COLO829 (cell line): ENCODE data around the gene GGT1.
A peak's percentile ranks its signal among the peaks of the same experiment; 100 is the strongest.
"Not testable (repeated sequence)": the region's sequence is repeated elsewhere in the genome, so short reads cannot be mapped to it uniquely, and the experiment has no call there.

ENCODE experiments used
- DNase-seq: peaks from one replicate; pipeline ENCODE4 v3.0.0; 2012; ENCODE audit warnings: low spot score

The GGT1 gene

DNA sequence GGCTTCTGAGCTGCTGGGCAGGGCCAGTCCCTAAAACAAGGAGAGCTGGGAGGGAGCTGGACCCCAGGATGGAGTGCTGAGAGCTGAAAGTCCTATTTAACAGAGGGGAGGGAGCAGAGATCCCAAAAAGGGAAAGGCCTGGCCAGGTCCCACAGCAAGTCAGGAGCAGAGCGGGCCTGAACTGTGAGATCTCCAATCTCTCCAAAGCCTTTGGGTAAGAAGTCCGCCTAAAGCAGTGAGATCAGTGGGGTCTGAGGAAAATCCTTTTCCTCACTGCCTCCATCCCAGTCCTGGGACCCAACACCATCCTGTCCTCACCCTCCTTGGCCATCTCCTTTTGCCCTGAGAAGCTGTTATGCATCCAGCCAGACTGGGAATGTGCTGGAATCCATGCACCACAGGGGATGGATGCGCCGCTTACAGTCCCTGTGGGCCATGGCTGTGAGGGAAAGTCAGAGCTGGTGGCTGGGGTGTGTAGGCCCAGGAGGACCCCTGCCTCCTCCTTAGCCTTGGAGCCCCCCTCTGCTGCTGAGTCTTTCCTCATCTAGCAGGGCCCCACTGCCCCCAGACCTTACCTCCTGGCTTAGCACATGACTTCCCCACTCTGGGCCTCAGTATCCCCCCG is 18.7 kb upstream of the GGT1 start:
- DNase-seq: no peak

DNA sequence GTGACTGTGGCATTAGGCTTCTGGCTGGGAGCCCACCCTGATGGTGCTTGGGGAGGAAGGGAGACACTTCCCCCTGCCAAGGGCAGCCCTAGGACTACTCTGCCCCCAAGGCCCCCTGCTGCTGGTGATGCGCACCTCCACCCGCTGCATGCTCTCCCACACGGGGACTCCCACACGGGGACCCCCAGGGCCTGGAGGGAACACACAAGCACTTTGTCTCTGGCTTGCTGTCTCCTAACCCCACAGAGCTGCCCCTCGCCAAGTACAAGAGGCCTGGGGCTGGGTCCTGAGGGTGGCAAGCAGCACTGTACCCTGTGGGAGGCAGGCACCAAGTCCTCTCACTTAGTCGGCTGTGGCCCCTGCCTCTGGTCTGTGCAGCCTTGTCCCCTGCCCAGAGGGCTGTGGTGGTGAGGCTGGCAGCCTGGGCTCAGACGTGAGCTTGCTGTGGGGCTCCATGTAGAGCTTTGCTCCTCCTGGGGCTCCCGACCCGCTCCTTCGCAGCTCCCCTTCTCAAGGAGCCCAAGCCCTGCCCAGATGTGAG is 18.1 kb upstream of the GGT1 start:
- DNase-seq: no peak

DNA sequence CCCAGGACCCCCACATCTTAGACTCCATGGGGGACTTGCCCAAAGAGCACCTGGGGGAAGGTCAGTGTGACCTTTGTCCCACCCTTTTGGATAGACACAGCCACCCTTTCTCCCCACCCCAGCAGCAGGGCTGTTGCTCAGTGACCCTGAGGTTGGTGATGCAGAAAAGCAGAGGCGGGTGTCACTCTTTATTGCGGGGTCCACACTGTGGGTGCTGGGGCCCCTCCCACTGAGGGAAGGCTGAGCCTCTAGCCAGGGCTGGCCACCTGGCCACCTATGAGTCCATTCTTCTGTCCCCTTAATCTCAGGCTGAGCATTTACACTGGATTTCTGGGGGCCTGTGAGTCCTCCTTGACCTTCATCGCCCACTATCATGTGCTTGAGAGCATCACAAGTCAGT is 17.5 kb upstream of the GGT1 start:
- no peak for DNase-seq

DNA sequence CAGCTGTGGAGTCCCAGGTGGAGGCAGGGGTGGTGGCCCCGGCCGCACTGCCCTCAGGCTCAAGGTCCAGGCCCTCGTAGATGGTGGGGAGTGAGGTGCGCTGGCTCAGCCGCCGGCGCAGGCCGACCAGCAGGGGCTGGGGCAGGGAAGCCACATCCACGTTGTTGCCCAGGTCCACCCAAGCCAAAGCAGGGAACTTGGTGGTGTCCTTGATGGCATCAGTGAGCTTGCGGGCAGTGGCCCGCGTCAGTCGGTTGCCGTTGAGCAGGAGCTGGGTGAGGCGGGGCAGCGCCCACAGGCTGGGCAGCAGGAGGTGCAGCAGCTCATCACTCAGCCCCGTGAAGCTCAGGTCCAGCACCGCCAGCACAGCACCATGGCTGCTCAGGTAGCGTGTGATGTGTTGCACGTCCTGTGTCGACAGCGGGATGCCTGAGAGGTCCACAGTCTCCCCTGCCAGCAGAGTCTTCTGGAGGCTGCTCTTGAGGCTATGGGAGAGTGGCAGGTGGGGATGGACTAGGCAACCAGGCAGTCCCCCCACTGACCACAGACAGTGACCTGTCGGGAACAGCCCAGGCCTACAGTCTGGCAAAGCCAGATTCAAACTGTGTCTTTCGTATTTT is 17.0 kb upstream of the GGT1 start:
- DNase-seq: no peak

DNA sequence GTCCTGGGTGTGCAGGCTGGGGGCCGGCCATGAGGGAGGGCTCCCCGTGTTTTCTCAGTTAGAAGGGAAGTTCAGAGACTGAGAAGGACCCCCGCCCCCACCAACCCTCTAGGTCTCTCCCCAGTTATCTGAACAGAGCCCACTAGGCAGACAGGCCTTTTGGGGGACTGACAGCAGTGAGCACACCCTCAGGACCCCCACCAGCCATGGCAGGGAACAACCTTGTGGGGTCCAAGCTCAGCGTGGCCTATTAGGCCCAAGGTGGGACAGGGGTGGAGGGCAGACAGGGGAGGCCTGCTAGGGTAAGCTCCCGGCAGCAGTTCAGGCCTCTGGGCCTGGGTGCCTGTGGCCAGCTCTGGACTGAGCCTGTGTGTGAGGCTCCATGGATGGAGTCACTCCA is 15.7 kb upstream of the GGT1 start:
- DNase-seq: no peak

DNA sequence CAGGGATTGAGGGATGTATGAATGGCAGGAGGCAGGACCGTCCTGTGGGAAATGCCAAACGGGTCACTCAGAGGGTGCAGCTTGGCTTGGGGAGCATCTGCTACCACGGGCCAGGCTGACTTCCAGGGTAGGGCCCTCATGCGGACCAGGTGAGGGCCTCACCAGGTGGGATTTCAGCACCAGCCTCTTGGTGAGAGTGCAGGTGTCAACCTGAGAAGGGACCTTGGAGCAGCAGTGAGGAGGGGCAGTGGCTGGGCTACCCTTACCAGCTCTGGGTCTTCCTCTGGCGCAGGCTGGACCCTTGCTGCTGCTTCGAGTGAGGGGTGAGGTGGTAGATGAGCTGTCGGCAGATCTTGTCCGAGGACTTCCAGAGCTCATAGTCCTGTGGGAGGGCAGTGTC is 15.0 kb upstream of the GGT1 start:
- DNase-seq: no peak

DNA sequence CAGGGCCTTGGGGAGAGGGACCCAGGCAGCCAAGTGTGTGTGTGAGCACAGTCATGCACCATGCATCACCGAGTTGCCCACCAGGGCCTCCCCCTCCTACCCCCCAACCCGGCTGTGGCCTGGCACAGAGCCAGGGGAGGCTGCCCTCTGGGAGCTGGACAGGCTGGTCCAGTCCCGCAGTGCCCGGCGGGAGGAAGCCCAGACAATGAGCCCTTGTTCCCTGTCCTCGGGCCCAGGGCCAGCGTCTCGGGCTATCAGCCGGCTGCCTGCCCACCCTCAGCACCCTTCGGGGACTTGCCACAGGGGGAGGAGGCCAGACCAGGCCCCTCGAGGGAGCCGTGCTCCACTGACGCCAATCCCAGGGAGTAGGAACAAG is 14.6 kb upstream of the GGT1 start:
- peak; percentile 79 for DNase-seq

DNA sequence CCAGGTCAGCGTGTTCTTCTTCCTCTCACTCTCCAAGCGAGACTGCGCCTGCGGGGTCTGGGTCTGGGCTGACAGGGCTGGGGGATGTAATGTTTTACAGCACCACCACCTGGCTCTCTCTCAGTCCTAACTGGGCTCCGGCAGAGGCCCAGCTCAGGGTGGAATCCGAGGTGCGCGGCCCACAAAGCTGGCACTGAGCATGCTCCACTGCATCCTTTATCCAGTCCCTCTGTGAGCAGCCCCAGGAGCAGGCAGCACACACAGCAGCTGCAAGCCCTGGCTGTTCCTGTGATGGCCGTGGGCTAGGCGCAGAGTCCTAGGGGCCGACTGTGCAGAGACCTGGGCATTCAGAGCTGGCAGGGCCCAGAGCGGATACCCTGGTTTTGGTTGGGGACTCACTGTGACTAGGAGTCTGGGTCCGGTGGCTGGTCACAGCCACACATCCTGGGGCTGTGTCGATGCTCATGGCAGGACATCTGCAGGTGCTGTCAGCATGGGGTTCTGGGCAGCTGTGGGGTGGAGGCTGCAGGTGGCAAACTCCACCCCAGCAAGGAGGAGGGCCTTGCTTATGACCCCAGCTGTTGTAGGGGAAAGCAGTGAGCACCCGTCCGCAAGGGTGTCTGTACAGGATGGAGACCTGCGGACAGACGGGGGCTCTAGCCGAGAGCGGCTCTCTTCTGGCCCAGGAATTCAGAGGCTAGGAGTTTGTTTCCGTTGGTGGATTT is 14.1 kb upstream of the GGT1 start:
- DNase-seq: no peak

DNA sequence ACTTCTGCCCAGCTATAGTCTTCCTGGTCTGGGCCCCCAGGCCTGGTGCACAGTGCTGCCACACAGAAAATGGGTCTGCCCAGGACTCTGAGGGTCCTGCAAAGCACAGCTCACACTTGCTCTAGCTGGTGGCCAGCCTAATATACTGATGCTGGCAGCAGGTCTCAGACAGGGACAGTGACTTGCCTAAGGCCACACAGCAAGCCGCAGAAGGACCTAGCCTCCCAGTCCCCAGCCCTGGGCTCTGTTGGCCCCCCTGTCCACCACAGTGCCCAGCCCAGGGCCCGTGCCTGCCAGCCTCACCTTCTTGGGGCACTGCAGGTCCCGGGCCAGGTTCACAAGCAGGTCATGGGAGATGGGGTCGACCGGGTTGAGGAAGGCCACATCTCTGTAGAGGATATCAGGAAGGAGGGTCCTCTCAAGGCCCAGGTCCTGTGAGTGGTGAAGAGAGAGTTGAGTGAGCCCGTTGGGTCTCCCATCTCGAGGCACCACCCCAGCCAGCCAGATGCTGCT is 13.4 kb upstream of the GGT1 start:
- no peak for DNase-seq

DNA sequence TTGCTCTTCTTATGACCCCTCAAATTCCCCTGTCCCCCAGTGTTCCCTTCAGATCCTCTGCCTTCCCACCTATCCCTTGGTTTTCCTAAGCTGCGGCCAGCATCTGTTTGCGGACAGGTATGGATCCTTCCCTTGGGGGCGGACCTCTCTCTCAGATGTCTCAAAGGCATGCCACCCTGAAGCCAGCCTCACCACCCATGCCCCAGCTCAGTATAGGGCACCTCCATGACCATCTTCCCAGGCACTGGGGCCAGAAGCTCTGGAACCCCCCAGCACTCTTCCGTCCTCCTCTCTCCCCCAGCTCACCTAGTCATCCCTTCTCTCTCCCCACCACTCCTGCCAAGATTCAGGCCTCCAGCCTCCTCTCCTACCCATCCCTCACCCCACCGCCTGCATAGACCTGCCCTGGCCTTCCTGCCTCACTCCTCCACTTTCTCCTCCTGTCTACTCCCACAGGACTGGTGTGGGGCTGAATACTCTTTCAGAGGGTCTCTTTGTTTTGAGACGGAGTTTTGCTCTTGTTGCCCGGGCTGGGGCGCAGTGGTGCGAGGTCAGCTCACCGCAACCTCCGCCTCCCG is 12.3 kb upstream of the GGT1 start:
- DNase-seq: no peak

DNA sequence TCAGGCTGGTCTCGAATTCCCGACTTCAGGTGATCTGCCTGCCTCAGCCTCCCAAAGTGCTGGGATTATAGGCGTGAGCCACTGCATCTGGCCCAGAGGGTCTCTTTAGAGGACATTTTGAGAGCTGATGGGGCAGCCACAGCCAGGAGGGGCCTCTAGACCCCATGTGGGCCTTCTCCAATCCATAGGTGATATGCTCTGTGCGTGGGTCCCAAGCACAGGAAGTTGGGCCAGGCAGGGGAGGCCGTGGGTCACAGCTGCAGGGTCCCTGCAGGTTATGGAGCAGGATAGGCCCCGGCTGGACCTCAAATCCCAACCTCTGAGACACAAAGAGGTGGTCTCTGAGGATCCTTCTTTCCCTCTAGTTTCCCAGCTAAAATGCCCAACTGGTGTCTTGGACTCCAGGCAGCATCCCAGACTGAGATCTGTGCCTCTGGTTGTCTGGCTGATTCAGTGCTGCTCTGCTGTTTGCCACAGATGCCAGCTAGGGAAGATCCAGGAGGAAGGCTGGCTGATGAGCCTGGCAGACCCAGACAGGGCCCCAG is 11.6 kb upstream of the GGT1 start:
- DNase-seq: no peak

DNA sequence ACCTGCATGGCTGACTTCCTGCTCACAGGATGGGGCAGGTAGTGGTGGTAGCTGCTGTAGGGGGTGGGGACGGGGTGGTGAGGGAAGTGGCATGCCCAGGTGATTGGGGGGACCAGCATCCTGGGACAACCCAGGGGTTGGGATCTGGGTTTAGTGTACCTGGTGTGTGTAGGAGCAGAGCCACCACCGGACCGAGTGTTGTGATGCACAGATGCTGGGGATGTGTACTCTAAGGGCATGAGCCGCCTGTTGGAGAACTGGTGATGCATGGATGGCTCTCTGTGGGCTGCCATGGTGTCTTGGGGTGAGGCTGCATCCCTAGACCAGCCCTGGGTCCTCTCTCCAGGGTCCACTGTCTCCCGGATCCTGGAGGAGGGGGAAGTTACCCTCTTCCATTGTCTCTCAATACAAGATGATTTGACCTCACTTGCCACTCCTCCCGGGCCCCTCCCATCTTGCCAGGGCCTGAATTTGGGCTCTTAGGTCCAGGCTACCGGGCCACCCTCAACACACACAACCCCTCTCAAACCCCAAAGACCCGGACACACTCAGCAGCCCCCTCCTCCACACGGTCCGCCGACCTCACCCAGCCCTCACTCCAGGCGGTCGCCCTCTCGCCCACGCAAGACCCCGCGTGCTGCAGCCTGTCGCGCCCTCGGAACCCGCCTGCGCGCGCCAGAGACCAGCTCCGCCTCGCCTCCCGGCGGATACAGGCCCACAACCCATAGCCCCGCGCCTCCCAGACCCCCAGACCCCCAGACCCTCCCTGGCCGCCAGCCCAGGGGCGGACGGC is 10.7 kb upstream of the GGT1 start:
- DNase-seq: no peak

DNA sequence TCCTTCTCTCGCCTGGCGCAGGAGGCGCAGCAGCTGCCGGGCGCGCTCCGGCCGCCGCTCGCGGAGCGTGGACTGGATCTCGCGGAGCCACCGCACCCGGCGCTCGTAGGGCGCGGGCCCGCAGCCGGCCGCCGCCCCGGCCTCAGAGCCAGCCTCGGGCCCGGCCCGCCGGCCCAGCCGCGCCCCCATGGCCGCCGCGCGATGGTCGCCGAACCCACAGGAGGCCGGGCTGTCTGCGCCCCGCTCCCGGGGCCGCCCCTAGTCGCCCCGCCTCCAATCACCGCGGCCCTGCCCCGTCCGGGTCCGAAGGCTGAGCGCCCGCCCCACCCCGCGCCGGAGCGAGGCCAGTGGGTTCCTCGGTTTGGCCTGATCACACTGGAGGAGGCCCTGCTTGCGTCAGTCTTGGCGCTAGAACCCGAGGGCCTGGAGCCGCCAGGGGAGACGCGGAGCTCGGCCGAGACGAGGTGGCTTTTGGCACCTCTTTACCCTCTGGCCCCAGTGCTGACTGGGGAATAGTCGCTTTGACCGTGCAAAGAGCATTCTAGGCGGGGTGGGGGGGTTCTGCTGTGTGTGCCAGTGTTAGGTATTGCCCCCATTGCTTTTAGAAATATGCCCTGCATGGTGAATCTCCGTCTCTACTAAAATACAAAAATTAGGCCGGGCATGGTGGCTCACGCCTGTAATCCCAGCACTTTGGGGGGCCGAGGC is 10.0 kb upstream of the GGT1 start, which contains the start of gene LRRC75B:
LRRC75B (minus strand) TSS at position 223 of the 708 bp plus-strand sequence; CDS start at position 189, 34 bp downstream.
- DNase-seq: peak; percentile 15

DNA sequence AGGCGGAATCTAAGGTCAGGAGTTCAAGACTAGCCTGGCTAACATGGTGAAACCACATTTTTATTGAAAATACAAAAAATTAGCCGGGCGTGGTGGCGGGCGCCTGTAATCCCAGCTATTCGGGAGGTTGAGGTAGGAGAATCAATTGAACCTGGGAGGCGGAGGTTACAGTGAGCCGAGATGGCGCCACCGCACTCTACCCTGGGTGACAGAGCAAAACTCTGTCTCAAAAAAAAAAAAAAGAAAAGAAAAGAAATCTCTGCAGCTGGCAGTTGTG is 9.5 kb upstream of the GGT1 start:
- not testable (repeated sequence) for DNase-seq

DNA sequence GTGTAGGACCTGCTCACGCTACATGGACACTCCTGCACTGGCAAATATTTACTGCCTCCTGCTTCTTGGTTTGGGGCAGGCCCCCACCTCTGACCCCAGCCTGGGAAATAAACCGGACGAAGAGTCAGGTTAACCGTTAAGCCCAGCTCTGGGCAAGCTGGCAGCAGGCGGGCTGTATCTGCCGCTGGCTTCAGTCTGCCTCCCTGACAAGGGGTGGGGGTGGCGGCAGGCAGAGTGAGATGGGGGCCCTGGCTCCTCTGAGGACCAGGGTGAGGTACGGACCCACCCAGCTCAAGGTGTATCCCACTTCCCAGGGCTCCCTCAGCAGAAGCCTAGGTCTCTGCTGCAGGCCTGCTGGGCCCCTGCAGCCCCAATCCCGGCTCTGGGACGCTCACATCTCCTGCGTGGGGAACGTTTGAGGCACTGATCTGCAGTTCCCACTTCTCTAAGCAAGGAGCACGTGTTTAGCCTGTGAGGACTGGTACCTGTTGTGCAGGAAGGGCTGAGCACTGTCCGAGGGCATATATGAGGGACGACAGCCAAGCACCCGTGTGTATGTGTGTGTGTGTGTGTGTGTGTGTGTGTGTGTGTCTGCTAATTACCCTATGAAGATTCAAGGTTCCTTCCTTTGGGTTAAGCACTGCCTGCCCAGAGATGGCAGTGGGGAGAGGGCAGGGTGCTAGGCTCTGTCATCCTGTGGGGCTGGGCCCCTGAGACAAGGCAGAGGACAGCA is 9.0 kb upstream of the GGT1 start:
- DNase-seq: no peak

DNA sequence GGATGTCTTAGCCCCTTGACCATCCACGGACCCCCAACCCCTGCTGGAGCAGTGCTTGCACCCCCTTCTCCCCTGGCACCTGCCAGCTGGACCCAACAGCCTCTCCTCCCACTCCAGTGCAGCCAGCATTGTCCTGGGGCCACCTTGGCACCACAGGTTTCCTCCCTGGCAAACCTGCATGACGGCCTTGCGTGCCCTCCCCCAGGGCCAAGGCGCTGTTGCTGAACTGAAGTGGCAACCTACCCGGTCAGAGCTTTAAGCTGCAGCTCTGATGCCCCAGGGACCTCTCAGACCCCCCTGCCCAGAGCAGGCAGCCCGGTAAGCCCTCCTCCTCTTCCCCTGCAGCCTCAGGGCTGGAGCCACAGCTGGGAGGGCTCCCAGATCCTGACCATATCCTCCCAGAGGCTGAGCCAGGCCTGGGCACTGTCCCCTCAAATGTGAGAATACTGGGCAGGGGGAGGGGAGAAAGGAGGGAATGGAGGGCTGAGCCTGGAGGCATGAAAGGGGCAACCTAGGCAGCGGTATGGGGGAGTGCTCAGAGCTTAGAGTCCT is 8.3 kb upstream of the GGT1 start:
- DNase-seq: no peak

DNA sequence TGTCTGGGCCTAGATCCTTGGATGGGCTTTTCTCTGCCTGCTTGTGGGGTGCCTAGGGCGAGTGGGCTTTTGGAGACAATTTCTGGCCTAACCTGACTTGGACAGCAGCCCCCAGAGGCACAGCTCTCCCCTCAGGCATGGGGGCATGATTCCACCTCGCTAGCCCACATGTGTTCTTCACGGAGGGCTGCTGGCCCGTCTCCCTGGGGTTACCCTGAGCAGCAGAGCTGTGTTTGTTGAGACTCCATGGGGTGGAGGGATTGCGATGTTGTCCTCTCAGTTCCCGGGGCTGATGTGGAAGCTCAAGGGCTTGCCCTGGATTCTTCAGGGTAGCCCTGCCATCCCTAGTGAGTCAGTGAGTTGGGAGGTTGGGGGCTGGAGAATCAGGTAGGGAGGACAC is 7.8 kb upstream of the GGT1 start:
- DNase-seq: no peak

DNA sequence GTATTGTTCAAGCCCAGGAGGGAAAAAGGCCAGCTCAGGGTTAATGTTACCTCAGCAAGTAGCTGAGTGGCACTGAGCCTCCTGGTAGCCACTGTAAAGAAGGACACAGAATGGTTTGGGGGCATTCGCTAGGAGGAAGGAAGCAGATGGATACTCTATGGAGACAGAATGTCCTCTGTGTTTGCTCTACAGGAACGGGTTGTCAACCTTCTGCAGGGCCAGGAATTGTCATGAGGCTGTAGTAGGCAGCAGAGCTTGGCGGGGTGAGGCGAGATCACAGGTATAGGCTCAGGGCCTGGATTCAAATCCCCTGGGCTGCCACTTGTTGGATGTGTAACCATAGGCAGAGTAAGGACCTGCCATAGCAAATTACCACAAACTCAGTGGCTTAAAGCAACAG is 7.1 kb upstream of the GGT1 start:
- DNase-seq: no peak

DNA sequence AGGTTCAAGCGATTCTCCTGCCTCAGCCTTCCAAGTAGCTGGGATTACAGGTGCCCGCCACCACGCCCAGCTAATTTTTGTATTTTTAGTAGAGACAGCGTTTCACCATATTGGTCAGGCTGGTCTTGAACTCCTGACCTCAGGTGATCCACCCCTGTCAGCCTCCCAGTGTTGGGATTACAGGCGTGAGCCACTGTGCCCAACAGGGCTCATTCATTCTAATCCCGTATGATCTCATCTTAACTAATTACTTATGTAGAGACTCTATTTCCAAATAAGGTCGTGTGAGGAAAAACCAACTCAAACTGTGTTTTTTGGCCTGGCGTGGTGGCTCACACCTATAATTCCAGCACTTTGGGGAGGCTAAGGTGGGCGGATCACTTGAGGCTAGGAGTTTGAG is 5.9 kb upstream of the GGT1 start:
- not testable (repeated sequence) for DNase-seq

DNA sequence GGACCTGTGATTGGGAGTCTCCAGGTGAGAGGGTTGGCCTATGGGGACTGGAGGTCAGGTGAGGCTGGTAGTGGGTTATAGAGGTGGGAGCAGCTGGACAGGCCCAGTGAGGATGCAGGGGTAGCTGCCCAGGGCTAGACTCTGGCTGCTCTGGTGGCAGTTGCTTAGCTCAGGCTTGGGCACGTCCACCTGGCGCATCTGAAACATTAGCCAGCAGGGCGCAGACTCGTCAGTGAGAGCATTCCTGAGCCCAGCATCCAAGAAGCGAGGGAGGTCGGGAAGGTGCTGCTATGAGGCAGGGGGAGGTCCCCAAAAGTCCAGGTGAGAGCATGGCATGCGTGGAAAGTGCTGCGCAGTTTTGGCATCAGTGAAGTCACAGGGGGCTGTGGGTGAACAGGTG is 3.5 kb upstream of the GGT1 start:
- DNase-seq: no peak
